OCI-LY3 (cell line): ENCODE results near the gene FBXO46.
"Not testable (repeated sequence)": the region's sequence is repeated elsewhere in the genome, so short reads cannot be mapped to it uniquely, and the experiment has no call there.

Experiments
- EZH2phosphoT487 ChIP-seq: fragments of 200-600 bp; shearing (Covaris generic); IDR thresholded peaks from 2 replicates; pipeline ENCODE4 v1.6.1; 2018; ENCODE audit warnings: antibody characterized with exemption, mixed run types, low read depth
- TF ChIP-seq, protein P1 (sequence below): fragments of 200-600, 300-600 bp; sonication (generic); IDR thresholded peaks from 2 replicates; pipeline ENCODE4 v1.5.1; 2014; ENCODE audit warnings: antibody characterized with exemption, low read length, low read depth

DNA sequence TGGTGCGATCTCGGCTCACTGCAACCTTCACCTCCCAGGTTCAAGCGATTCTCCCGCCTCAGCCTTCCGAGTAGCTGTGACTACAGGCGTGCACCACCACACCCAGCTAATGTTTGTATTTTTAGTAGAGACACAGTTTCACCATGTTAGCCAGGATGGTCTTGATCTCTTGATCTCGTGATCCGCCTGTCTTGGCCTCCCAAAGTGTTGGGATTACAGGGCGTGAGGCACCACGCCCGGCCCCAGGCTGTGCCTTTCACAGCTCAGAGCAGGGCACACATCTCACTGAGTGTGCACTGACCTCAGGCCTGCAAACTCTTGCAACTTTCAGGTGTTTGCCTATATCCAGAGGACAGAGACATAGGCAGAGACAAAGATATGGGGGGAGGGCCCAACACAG is 45.7 kb downstream of the FBXO46 start:
- TF ChIP-seq, protein P1, sequence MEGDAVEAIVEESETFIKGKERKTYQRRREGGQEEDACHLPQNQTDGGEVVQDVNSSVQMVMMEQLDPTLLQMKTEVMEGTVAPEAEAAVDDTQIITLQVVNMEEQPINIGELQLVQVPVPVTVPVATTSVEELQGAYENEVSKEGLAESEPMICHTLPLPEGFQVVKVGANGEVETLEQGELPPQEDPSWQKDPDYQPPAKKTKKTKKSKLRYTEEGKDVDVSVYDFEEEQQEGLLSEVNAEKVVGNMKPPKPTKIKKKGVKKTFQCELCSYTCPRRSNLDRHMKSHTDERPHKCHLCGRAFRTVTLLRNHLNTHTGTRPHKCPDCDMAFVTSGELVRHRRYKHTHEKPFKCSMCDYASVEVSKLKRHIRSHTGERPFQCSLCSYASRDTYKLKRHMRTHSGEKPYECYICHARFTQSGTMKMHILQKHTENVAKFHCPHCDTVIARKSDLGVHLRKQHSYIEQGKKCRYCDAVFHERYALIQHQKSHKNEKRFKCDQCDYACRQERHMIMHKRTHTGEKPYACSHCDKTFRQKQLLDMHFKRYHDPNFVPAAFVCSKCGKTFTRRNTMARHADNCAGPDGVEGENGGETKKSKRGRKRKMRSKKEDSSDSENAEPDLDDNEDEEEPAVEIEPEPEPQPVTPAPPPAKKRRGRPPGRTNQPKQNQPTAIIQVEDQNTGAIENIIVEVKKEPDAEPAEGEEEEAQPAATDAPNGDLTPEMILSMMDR: not testable (repeated sequence)
- TF ChIP-seq EZH2phosphoT487: not testable (repeated sequence)
